K562 (cell line): ENCODE data around the gene RERE.

Experiments
- CTCF ChIP-seq, 3 experiments: IDR thresholded peaks in 2 of 3; conservative IDR thresholded peaks in 1 of 3; 2 replicates each; pipeline ENCODE4 v1.5.1; 2011 to 2012; ENCODE audit warnings: low read length in 3 of 3, mild to moderate bottlenecking in 3 of 3, control low read depth in 2 of 3, improper control_type of control experiment in 1 of 3, inconsistent platforms in 1 of 3, low read depth in 1 of 3, mixed read lengths in 1 of 3, moderate library complexity in 1 of 3; ENCODE audit not compliant: insufficient read depth in 2 of 3
- EP300 ChIP-seq: IDR thresholded peaks from 2 replicates; pipeline ENCODE4 v1.6.1; 2012; ENCODE audit warnings: low read length, improper control_type of control experiment
- ESRRA ChIP-seq: fragments of 450-650 bp; IDR thresholded peaks from 2 replicates; pipeline ENCODE4 v1.6.1; 2014; ENCODE audit warnings: low read depth, mild to moderate bottlenecking, moderate library complexity, borderline replicate concordance
- IRF9 ChIP-seq: fragments of 450-650 bp; IDR thresholded peaks from 2 replicates; pipeline ENCODE4 v1.6.1; 2016; ENCODE audit warnings: missing biosample characterization, missing genetic modification characterization
- PHF8 ChIP-seq: fragments of 200-600 bp; sonication (generic); IDR thresholded peaks from 2 replicates; pipeline ENCODE4 v1.6.1; 2012; ENCODE audit warnings: mixed run types, mild to moderate bottlenecking, inconsistent platforms, low read length, moderate library complexity, borderline replicate concordance
- PRDM10 ChIP-seq: fragments of 450-650 bp; IDR thresholded peaks from 2 replicates; pipeline ENCODE4 v1.6.1; 2018; ENCODE audit not compliant: partially characterized antibody
- SREBF1 ChIP-seq: fragments of 150-350 bp; IDR thresholded peaks from 2 replicates; pipeline ENCODE4 v1.6.1; 2014; ENCODE audit warnings: antibody characterized with exemption, low read depth, low read length, borderline replicate concordance
- TARDBP ChIP-seq: fragments of 450-650 bp; IDR thresholded peaks from 2 replicates; pipeline ENCODE4 v1.6.1; 2016

- TF ChIP-seq PRDM10 (no peak), EP300 (no peak), SREBF1 (no peak), CTCF (IDR thresholded peaks at IDR 0.05 in 2 of 3, conservative IDR thresholded peaks at IDR 0.05 in 1 of 3; ENCODE audit: insufficient read depth in 2 of 3, low read depth in 1 of 3, low read length in 3 of 3) (no peak), TARDBP (no peak), PHF8 (no peak), IRF9 (tag) (no peak), ESRRA (no peak)
Measured at GRCh38 chr1:8350914-8351684, 466.3 kb downstream of the RERE start.
